HepG2 (cell line): ENCODE results near the gene KIF2C. TPM values are rescaled to one million over a fixed set of nuclear protein-coding genes. Genes with fewer than 3 reads are reported as not detected.

Experiments
- CHD4 ChIP-seq: fragments of 200-600 bp; sonication (generic); IDR thresholded peaks from 2 replicates; pipeline ENCODE4 v1.7.0; 2017; ENCODE audit warnings: mild to moderate bottlenecking, low read length, borderline replicate concordance
- FOXO1 ChIP-seq: sonication (generic); formaldehyde crosslinking; IDR thresholded peaks from 2 replicates; pipeline ENCODE4 v1.4.0; 2020; ENCODE audit warnings: missing genetic modification reagents
- NR3C1 ChIP-seq: sonication (generic); formaldehyde crosslinking; IDR thresholded peaks from 2 replicates; pipeline ENCODE4 v1.4.0; 2020; ENCODE audit warnings: missing genetic modification reagents
- RBFOX2 ChIP-seq: fragments of 200-400 bp; formaldehyde crosslinking; IDR thresholded peaks from 2 replicates; pipeline ENCODE4 v1.6.1; 2017; ENCODE audit warnings: low read depth, mild to moderate bottlenecking, low read length
- SAFB2 ChIP-seq: sonication (generic); formaldehyde crosslinking; IDR thresholded peaks from 2 replicates; pipeline ENCODE4 v1.5.1; 2020; ENCODE audit warnings: missing genetic modification reagents, low read depth, mild to moderate bottlenecking, borderline replicate concordance
- SIN3A ChIP-seq: IDR thresholded peaks from 2 replicates; pipeline ENCODE4 v1.6.1; 2011; ENCODE audit warnings: low read depth, mild to moderate bottlenecking, control low read depth, low read length, borderline replicate concordance
- SRY ChIP-seq: sonication (generic); formaldehyde crosslinking; IDR thresholded peaks from 2 replicates; pipeline ENCODE4 v1.8.0; 2022; ENCODE audit warnings: mild to moderate bottlenecking, missing genetic modification reagents
- STAT5B ChIP-seq: sonication (generic); formaldehyde crosslinking; IDR thresholded peaks from 2 replicates; pipeline ENCODE4 v1.4.0; 2020; ENCODE audit warnings: missing genetic modification reagents
- TFAP4 ChIP-seq: sonication (generic); IDR thresholded peaks from 2 replicates; pipeline ENCODE4 v1.6.1; 2016; ENCODE audit warnings: low read depth, borderline replicate concordance
- ZBED4 ChIP-seq: sonication (generic); formaldehyde crosslinking; IDR thresholded peaks from 2 replicates; pipeline ENCODE4 v1.4.0; 2020; ENCODE audit warnings: missing genetic modification reagents, borderline replicate concordance
- ZMAT3 ChIP-seq: sonication (generic); formaldehyde crosslinking; conservative IDR thresholded peaks from 2 replicates; pipeline ENCODE4 v1.7.0; 2021; ENCODE audit warnings: missing genetic modification reagents
- ZNF263 ChIP-seq: sonication (generic); formaldehyde crosslinking; IDR thresholded peaks from 2 replicates; pipeline ENCODE4 v1.4.0; 2020; ENCODE audit warnings: missing genetic modification reagents
- ZNF281 ChIP-seq: sonication (generic); formaldehyde crosslinking; IDR thresholded peaks from 2 replicates; pipeline ENCODE4 v1.4.0; 2020; ENCODE audit warnings: missing genetic modification reagents, borderline replicate concordance
- ZNF44 ChIP-seq: sonication (generic); formaldehyde crosslinking; IDR thresholded peaks from 2 replicates; pipeline ENCODE4 v1.5.1; 2020; ENCODE audit warnings: mild to moderate bottlenecking, missing genetic modification reagents
- ZNF563 ChIP-seq: sonication (generic); formaldehyde crosslinking; IDR thresholded peaks from 2 replicates; pipeline ENCODE4 v1.8.0; 2022; ENCODE audit warnings: mild to moderate bottlenecking, moderate library complexity, missing genetic modification reagents
- ZNF564 ChIP-seq: sonication (generic); formaldehyde crosslinking; IDR thresholded peaks from 2 replicates; pipeline ENCODE4 v1.8.1; 2023; ENCODE audit warnings: mild to moderate bottlenecking, missing genetic modification reagents
- ZNF598 ChIP-seq: sonication (generic); formaldehyde crosslinking; IDR thresholded peaks from 2 replicates; pipeline ENCODE4 v1.5.1; 2020; ENCODE audit warnings: mild to moderate bottlenecking, missing genetic modification reagents, borderline replicate concordance
- ZNF775 ChIP-seq: sonication (generic); formaldehyde crosslinking; IDR thresholded peaks from 2 replicates; pipeline ENCODE4 v1.4.0; 2020; ENCODE audit warnings: missing genetic modification reagents, mild to moderate bottlenecking, moderate library complexity, borderline replicate concordance
- polyA plus RNA-seq, 8 experiments: library from polyadenylated mRNA; depleted of rRNA in 3 of 8; stranded (reverse) in 7 of 8; unstranded in 1 of 8; fragments of >200 nt; fragmentation: Illumina TruSeq in 4 of 8; extraction: Trizol in 4 of 8; gene quantifications; 2 replicates each; pipeline versions ENCODE4 v1.2.1 to v1.2.3, GENCODE V29; 2011 to 2016; ENCODE audit warnings: low read depth in 4 of 8, missing spikeins in 1 of 8, mixed read lengths in 1 of 8; ENCODE audit not compliant: insufficient read depth in 1 of 8
- total RNA-seq, 5 experiments: library from RNA; depleted of rRNA; stranded (reverse); fragments of >200 nt; fragmentation: Illumina TruSeq; extraction: Trizol; gene quantifications; 2 replicates each; pipeline ENCODE4 v1.2.3, GENCODE V29; 2016; ENCODE audit warnings: low read depth in 1 of 5
- TF ChIP-seq, protein P1 (sequence below): sonication (generic); formaldehyde crosslinking; IDR thresholded peaks from 2 replicates; pipeline ENCODE4 v1.4.0; 2020; ENCODE audit warnings: missing genetic modification reagents

Gene KIF2C
- total and polyA plus RNA-seq, 2 of the 13 experiments (the other 11 are each of a cell fraction or from before 2014, with no cell fraction given) = 29.7 to 53.7 TPM

- TF ChIP-seq RBFOX2 (peak; percentile 80), ZNF564 (CRISPR knock-in tag) (no peak), TFAP4 (no peak), SRY (CRISPR knock-in tag) (no peak; the same call in 1 of the 2 replicates), STAT5B (CRISPR knock-in tag) (no peak), ZMAT3 (CRISPR knock-in tag) (no peak), ZBED4 (no peak), ZNF44 (CRISPR knock-in tag) (no peak), ZNF775 (peak; percentile 87; the same call in 1 of the 2 replicates), ZNF563 (no peak), SIN3A (peak; percentile 80; the same call in 1 of the 2 replicates), ZNF598 (CRISPR knock-in tag) (no peak), CHD4 (peak; percentile 87), ZNF263 (CRISPR knock-in tag) (no peak; the same call in 1 of the 2 replicates), ZNF281 (CRISPR knock-in tag) (no peak), SAFB2 (no peak), FOXO1 (CRISPR knock-in tag) (0 out of 2 replicates have a peak, but pooled peaks have one; percentile 5), NR3C1 (no peak)
- TF ChIP-seq, protein P1, sequence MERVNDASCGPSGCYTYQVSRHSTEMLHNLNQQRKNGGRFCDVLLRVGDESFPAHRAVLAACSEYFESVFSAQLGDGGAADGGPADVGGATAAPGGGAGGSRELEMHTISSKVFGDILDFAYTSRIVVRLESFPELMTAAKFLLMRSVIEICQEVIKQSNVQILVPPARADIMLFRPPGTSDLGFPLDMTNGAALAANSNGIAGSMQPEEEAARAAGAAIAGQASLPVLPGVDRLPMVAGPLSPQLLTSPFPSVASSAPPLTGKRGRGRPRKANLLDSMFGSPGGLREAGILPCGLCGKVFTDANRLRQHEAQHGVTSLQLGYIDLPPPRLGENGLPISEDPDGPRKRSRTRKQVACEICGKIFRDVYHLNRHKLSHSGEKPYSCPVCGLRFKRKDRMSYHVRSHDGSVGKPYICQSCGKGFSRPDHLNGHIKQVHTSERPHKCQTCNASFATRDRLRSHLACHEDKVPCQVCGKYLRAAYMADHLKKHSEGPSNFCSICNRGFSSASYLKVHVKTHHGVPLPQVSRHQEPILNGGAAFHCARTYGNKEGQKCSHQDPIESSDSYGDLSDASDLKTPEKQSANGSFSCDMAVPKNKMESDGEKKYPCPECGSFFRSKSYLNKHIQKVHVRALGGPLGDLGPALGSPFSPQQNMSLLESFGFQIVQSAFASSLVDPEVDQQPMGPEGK (CRISPR knock-in tag) = peak; percentile 85
These were observed 68.7 kb downstream of the KIF2C start, which contains the start of gene BTBD19 (continued) for GRCh38 chr1:44808063-44808937.
